IMR-90 (cell line): ENCODE measurements around the gene RABGAP1. TPM values are rescaled to one million over a fixed set of nuclear protein-coding genes. Genes with fewer than 3 reads are reported as not detected.

Experiments
- ATAC-seq: fragments of 200-7000 bp; cut with Tn5 transposase; 2 replicates; pipeline ENCODE4 v1.9.1; 2020; ENCODE audit warnings: low read depth, mild to moderate bottlenecking, moderate library complexity
- BruUV-seq: library from RNA; stranded (reverse); fragments of 400-500 nt; replicated peaks from 2 replicates; lab custom pipeline; 2021; lab: Mats Ljungman, UMichigan
- CTCF ChIA-PET: fragments of 300-600 bp; formaldehyde crosslinking; extraction: SDS; loops from one replicate; lab custom pipeline; 2021; ENCODE audit warnings: antibody characterized with exemption; lab: Yijun Ruan, JAX
- POLR2A ChIA-PET: fragments of 300-600 bp; sonication (Branson Sonifier 250); formaldehyde crosslinking; loops from one replicate; lab custom pipeline; 2022; ENCODE audit warnings: antibody characterized with exemption; ENCODE audit not compliant: unreplicated experiment; lab: Charles Lee
- DNase-seq: peaks from one replicate; pipeline ENCODE4 v3.0.0; 2013
- H2AFZ ChIP-seq: replicated peaks from 2 replicates; pipeline ENCODE3; 2013; ENCODE audit warnings: low read length, mild to moderate bottlenecking; ENCODE audit not compliant: poor library complexity
- H2AK5ac ChIP-seq: 2 replicates; pipeline ENCODE4 v1.6.1; 2013; ENCODE audit warnings: low read depth, low read length, inconsistent platforms
- H2AK9ac ChIP-seq: replicated peaks from 2 replicates; pipeline ENCODE3; 2013; ENCODE audit warnings: mild to moderate bottlenecking, low read depth, low read length, moderate library complexity; ENCODE audit not compliant: poor library complexity
- H2BK120ac ChIP-seq: 2 replicates; pipeline ENCODE4 v1.6.1; 2013; ENCODE audit warnings: low read depth, low read length, inconsistent platforms
- H2BK15ac ChIP-seq: 3 replicates; pipeline ENCODE4 v1.6.1; 2013; ENCODE audit warnings: low read depth, low read length, inconsistent platforms
- H2BK20ac ChIP-seq: 2 replicates; pipeline ENCODE4 v1.6.1; 2013; ENCODE audit warnings: low read depth, mild to moderate bottlenecking, inconsistent platforms, low read length, moderate library complexity
- H2BK5ac ChIP-seq: 2 replicates; pipeline ENCODE4 v1.6.1; 2013; ENCODE audit warnings: mild to moderate bottlenecking, low read depth, low read length, inconsistent platforms; ENCODE audit not compliant: poor library complexity, severe bottlenecking
- H3K14ac ChIP-seq: replicated peaks from 2 replicates; pipeline ENCODE4 v1.6.1; 2013; ENCODE audit warnings: low read depth, low read length, inconsistent platforms
- H3K18ac ChIP-seq: 2 replicates; pipeline ENCODE4 v1.6.1; 2013; ENCODE audit warnings: low read depth, low read length, control low read depth
- H3K23ac ChIP-seq: 2 replicates; pipeline ENCODE4 v1.6.1; 2013; ENCODE audit warnings: low read depth, low read length, inconsistent platforms
- H3K27ac ChIP-seq: 2 replicates; pipeline ENCODE4 v1.5.1; 2013; ENCODE audit warnings: mild to moderate bottlenecking, control low read depth, low read length; ENCODE audit not compliant: insufficient read depth
- H3K27me3 ChIP-seq: 2 replicates; pipeline ENCODE4 v1.6.1; 2013; ENCODE audit warnings: low read length; ENCODE audit not compliant: control insufficient read depth, insufficient read depth
- H3K36me3 ChIP-seq: 2 replicates; pipeline ENCODE4 v1.6.1; 2013; ENCODE audit warnings: low read length, mixed read lengths; ENCODE audit not compliant: control insufficient read depth, insufficient read depth
- H3K4ac ChIP-seq: 2 replicates; pipeline ENCODE4 v1.6.1; 2013; ENCODE audit warnings: low read depth, low read length, inconsistent platforms
- H3K4me1 ChIP-seq: 2 replicates; pipeline ENCODE4 v1.6.1; 2013; ENCODE audit warnings: low read length, mixed read lengths; ENCODE audit not compliant: control insufficient read depth, insufficient read depth
- H3K4me2 ChIP-seq: 2 replicates; pipeline ENCODE4 v1.6.1; 2013; ENCODE audit warnings: low read depth, mild to moderate bottlenecking, control low read depth, low read length, moderate library complexity
- H3K4me3 ChIP-seq: 2 replicates; pipeline ENCODE4 v1.5.1; 2013; ENCODE audit warnings: low read depth, mild to moderate bottlenecking, control low read depth, low read length, moderate library complexity; ENCODE audit not compliant: insufficient read depth
- H3K56ac ChIP-seq: 2 replicates; pipeline ENCODE4 v1.6.1; 2013; ENCODE audit warnings: low read length, inconsistent platforms; ENCODE audit not compliant: insufficient read depth; ENCODE audit errors: extremely low read depth
- H3K79me1 ChIP-seq, 2 experiments: 2 replicates each; pipeline ENCODE4 v1.6.1; 2013; ENCODE audit warnings: low read length in 2 of 2, inconsistent platforms in 1 of 2, low read depth in 1 of 2
- H3K9ac ChIP-seq: 2 replicates; pipeline ENCODE4 v1.6.1; 2013; ENCODE audit warnings: low read depth, low read length, control low read depth
- H3K9me1 ChIP-seq: 2 replicates; pipeline ENCODE4 v1.6.1; 2013; ENCODE audit warnings: low read length, inconsistent platforms; ENCODE audit not compliant: insufficient read depth
- H3K9me3 ChIP-seq: 2 replicates; pipeline ENCODE4 v1.6.1; 2013; ENCODE audit warnings: low read length; ENCODE audit not compliant: control insufficient read depth, insufficient read depth
- H4K20me1 ChIP-seq: 2 replicates; pipeline ENCODE4 v1.6.1; 2013; ENCODE audit warnings: low read length, inconsistent platforms; ENCODE audit not compliant: insufficient read depth
- H4K5ac ChIP-seq: 2 replicates; pipeline ENCODE4 v1.6.1; 2013; ENCODE audit warnings: mild to moderate bottlenecking, low read depth, low read length, control low read depth
- H4K8ac ChIP-seq, 2 experiments: 2 replicates each; pipeline ENCODE4 v1.6.1; 2013; ENCODE audit warnings: low read depth in 2 of 2, low read length in 2 of 2, control low read depth in 1 of 2, inconsistent platforms in 1 of 2
- H4K91ac ChIP-seq: 2 replicates; pipeline ENCODE4 v1.6.1; 2013; ENCODE audit warnings: low read depth, low read length, inconsistent platforms; ENCODE audit not compliant: insufficient read depth
- BHLHE40 ChIP-seq: fragments of 150-350 bp; IDR thresholded peaks from 2 replicates; pipeline ENCODE4 v1.6.1; 2016; ENCODE audit warnings: mild to moderate bottlenecking, low read depth, low read length
- MAFK ChIP-seq: IDR thresholded peaks from 2 replicates; pipeline ENCODE4 v1.6.1; 2012; ENCODE audit warnings: low read depth, low read length, improper control_type of control experiment
- RAD21 ChIP-seq: IDR thresholded peaks from 2 replicates; pipeline ENCODE4 v1.6.1; 2012; ENCODE audit warnings: low read length, improper control_type of control experiment
- RFX5 ChIP-seq: IDR thresholded peaks from 2 replicates; pipeline ENCODE4 v1.8.0; 2012; ENCODE audit warnings: low read depth, mild to moderate bottlenecking, low read length, moderate library complexity
- WGBS, 2 experiments: methylation state at CpG; one replicate each; pipeline versions ENCODE4 v1.1.5 to v1.1.7; 2013; ENCODE audit warnings: missing lambda C conversion rate in 2 of 2; ENCODE audit not compliant: insufficient read length in 1 of 2; ENCODE audit errors: extremely low coverage in 2 of 2; 5-methylcytosine and 5-hydroxymethylcytosine counted together
- dilution Hi-C: fragments of 300-500 bp; cut with HindIII; formaldehyde crosslinking; loops from one replicate; pipeline ENCODE4 v1.14.3; 2018; ENCODE audit warnings: low sequenced_read_pairs; ENCODE audit not compliant: unreplicated experiment
- in situ Hi-C: fragments of 300-500 bp; cut with MboI; formaldehyde crosslinking; loops from 3 replicates; pipeline ENCODE4 v1.14.3; 2019; ENCODE audit warnings: low sequenced_read_pairs, inconsistent platforms, mixed read lengths
- intact Hi-C: fragments of 100-400 bp; cut with micrococcal nuclease; formaldehyde crosslinking; loops from 2 replicates; pipeline ENCODE4 v1.10.0; 2022
- polyA plus RNA-seq, 3 experiments: library from polyadenylated mRNA; depleted of rRNA; stranded (reverse); fragments of >200 nt; gene quantifications; 2 replicates each; pipeline ENCODE4 v1.2.3, GENCODE V29; 2012; ENCODE audit warnings: low replicate concordance in 1 of 3
- total RNA-seq: library from RNA; depleted of rRNA; stranded (reverse); fragments of >200 nt; gene quantifications from 2 replicates; pipeline ENCODE4 v1.2.3, GENCODE V29; 2012

The RABGAP1 gene
- total and polyA plus RNA-seq, 2 of the 4 experiments (the other 2 are of a cell fraction), result 20.0 to 53.9 TPM

DNA sequence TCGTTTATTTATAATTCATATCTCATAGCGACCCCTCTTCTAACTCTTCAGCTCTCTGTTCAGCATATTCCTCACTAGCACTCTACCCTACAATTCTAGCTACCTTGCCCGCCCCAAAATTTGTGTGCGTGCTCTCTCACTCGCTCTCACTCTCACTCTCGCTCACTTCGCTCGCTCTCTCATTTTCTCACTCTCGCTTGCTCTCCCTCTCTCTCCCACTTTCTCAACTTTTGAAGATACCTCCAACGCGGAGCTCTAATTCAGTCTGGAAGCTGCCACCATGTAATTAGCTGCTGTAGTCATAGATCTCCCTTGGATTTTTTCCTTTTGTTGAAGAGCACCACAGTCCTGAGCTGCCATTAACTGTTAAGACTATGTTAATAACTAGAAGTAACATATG, 123.1 kb downstream of the RABGAP1 start:
- dilution Hi-C loops, result no loop called here
- Histone ChIP-seq H3K27ac (peak overlapping the region; percentile 26; the same call in 1 of the 2 replicates), H2BK20ac (peak overlapping the region; percentile 80), H3K4me3 (no peak overlapping the region), H3K14ac (0 out of 2 replicates have a peak overlapping the region, but pooled peaks have one; percentile 46), H3K79me1 (peaks cover 2 to 19% of the 10 kb centered on the region in 2 experiments; a peak in 2 of 4 replicates), H3K9me1 (peaks cover 4% of the 10 kb centered on the region), H2AFZ (no peak overlapping the region), H3K4me1 (peaks cover 11% of the 10 kb centered on the region), H3K9me3 (no peaks in the 10 kb centered on the region), H2AK5ac (0 out of 2 replicates have a peak overlapping the region, but pooled peaks have one; percentile 67), H3K18ac (peak overlapping the region; percentile 93), H2BK5ac (peak overlapping the region; percentile 17), H2BK120ac (peak overlapping the region; percentile 78), H4K91ac (peak overlapping the region; percentile 53), H3K9ac (no peak overlapping the region), H4K5ac (peak overlapping the region; percentile 79; the same call in 1 of the 2 replicates), H3K56ac (no peak overlapping the region), H3K23ac (no peak overlapping the region), H4K20me1 (peaks cover 3% of the 10 kb centered on the region; the same call in 1 of the 2 replicates), H3K36me3 (peaks cover 12% of the 10 kb centered on the region), H2BK15ac (peak overlapping the region; percentile 25; the same call in 1 of the 3 replicates), H3K27me3 (no peaks in the 10 kb centered on the region), H4K8ac (peak overlapping the region in 1 of 2 experiments; percentile 71; a peak in 2 of 4 replicates), H2AK9ac (no peak overlapping the region), H3K4ac (peak overlapping the region; percentile 74), H3K4me2 (no peak overlapping the region)
- intact Hi-C loops, result no loop called here
- ChIA-PET CTCF (no interaction called here), POLR2A (no interaction called here)
- no TSS peak for BruUV-seq
- WGBS, 2 experiments, result 100% methylated on average over 3 to 4 of the region's 11 CpGs
- no peak for ATAC-seq
- TF ChIP-seq MAFK (no peak), BHLHE40 (no peak), RFX5 (no peak), RAD21 (no peak)
- in situ Hi-C loops, result no loop called here
- DNase-seq, result no peak
